Endothelial cell of umbilical vein (primary cell): ENCODE measurements around the gene EEFSEC. TPM values are rescaled to one million over a fixed set of nuclear protein-coding genes. Genes with fewer than 3 reads are reported as not detected.

Source experiments
- BruUV-seq: library from RNA; stranded (reverse); fragments of 400-500 nt; replicated peaks from 2 replicates; lab custom pipeline; 2021; lab: Mats Ljungman, UMichigan
- CTCF ChIA-PET: fragments of 300-600, 350-600 bp; sonication (Branson Sonifier 250); formaldehyde crosslinking; loops from one replicate; lab custom pipeline; 2021; ENCODE audit warnings: antibody characterized with exemption, inconsistent platforms; lab: Charles Lee
- POLR2A ChIA-PET: fragments of 300-600, 350-600 bp; sonication (Branson Sonifier 250); formaldehyde crosslinking; loops from one replicate; lab custom pipeline; 2021; ENCODE audit warnings: antibody characterized with exemption, inconsistent platforms; lab: Charles Lee
- DNase-seq: peaks from one replicate; pipeline ENCODE4 v3.0.0-alpha.2; 2011; ENCODE audit warnings: low read depth, low spot score
- FAIRE-seq: peaks from 2 replicates; lab custom pipeline; 2011; peaks lifted over from hg19 to GRCh38; lab: Jason Lieb, UNC
- H2AFZ ChIP-seq: 2 replicates; pipeline ENCODE4 v1.6.0; 2012; ENCODE audit warnings: low read depth, low read length, control low read depth, inconsistent platforms
- H3K27ac ChIP-seq: 2 replicates; pipeline ENCODE4 v1.5.1; 2011; ENCODE audit warnings: low read depth, mild to moderate bottlenecking, control low read depth, low read length, moderate library complexity; ENCODE audit not compliant: insufficient read depth
- H3K27me3 ChIP-seq, 2 experiments: 2 replicates each; pipeline versions ENCODE4 v1.6.0 to v1.6.1; 2011; ENCODE audit warnings: low read length in 2 of 2, mixed read lengths in 1 of 2; ENCODE audit not compliant: control insufficient read depth in 2 of 2, insufficient read depth in 2 of 2
- H3K36me3 ChIP-seq, 2 experiments: 2 replicates in 1 of 2; 3 replicates in 1 of 2; pipeline ENCODE4 v1.5.1; 2011; ENCODE audit warnings: low read length in 2 of 2, mild to moderate bottlenecking in 1 of 2, moderate library complexity in 1 of 2; ENCODE audit not compliant: control insufficient read depth in 2 of 2, insufficient read depth in 2 of 2; ENCODE audit errors: extremely low read depth in 1 of 2
- H3K4me1 ChIP-seq: 3 replicates; pipeline ENCODE4 v1.5.1; 2011; ENCODE audit warnings: mild to moderate bottlenecking, low read length; ENCODE audit not compliant: control insufficient read depth, insufficient read depth; ENCODE audit errors: extremely low read depth
- H3K4me2 ChIP-seq: 2 replicates; pipeline ENCODE4 v1.6.1; 2011; ENCODE audit warnings: low read length, control low read depth, mixed read lengths; ENCODE audit not compliant: insufficient read depth
- H3K4me3 ChIP-seq, 3 experiments: fragments of 200-600 bp in 1 of 3; sonication (generic), shearing (Covaris generic) in 1 of 3; replicated peaks in 1 of 3; 2 replicates each; pipeline ENCODE4 v1.5.1; 2011 to 2016; ENCODE audit warnings: control low read depth in 3 of 3, low read length in 3 of 3, mild to moderate bottlenecking in 2 of 3, inconsistent platforms in 1 of 3, low read depth in 1 of 3, moderate library complexity in 1 of 3; ENCODE audit not compliant: insufficient read depth in 1 of 3
- H3K79me2 ChIP-seq: 2 replicates; pipeline ENCODE4 v1.6.0; 2012; ENCODE audit warnings: low read length, inconsistent platforms; ENCODE audit not compliant: control insufficient read depth, insufficient read depth
- H3K9ac ChIP-seq: replicated peaks from 2 replicates; pipeline ENCODE3; 2011; ENCODE audit warnings: low read length, control low read depth; ENCODE audit not compliant: insufficient read depth; ENCODE audit errors: extremely low read depth
- H3K9me1 ChIP-seq: replicated peaks from 3 replicates; pipeline ENCODE4 v1.6.0; 2011; ENCODE audit warnings: mild to moderate bottlenecking, low read length; ENCODE audit not compliant: control insufficient read depth, insufficient read depth; ENCODE audit errors: extremely low read depth
- H3K9me3 ChIP-seq: replicated peaks from 2 replicates; pipeline ENCODE4 v1.5.1; 2012; ENCODE audit warnings: low read length, inconsistent platforms; ENCODE audit not compliant: control insufficient read depth, insufficient read depth
- H4K20me1 ChIP-seq: replicated peaks from 2 replicates; pipeline ENCODE3; 2011; ENCODE audit warnings: mild to moderate bottlenecking, low read length; ENCODE audit not compliant: control insufficient read depth, insufficient read depth; ENCODE audit errors: extremely low read depth
- EZH2 ChIP-seq: IDR thresholded peaks from 2 replicates; pipeline ENCODE4 v1.6.1; 2012; ENCODE audit warnings: borderline replicate concordance, low read depth, mild to moderate bottlenecking, moderate library complexity, low read length, inconsistent platforms; ENCODE audit not compliant: severe bottlenecking
- FOS ChIP-seq: IDR thresholded peaks from 2 replicates; pipeline ENCODE4 v1.6.1; 2011; ENCODE audit warnings: mild to moderate bottlenecking, low read length, moderate library complexity, borderline replicate concordance; ENCODE audit not compliant: insufficient read depth
- GATA2 ChIP-seq: IDR thresholded peaks from 2 replicates; pipeline ENCODE4 v1.7.0; 2011; ENCODE audit warnings: low read depth, mild to moderate bottlenecking, moderate library complexity, mixed read lengths, low read length; ENCODE audit not compliant: insufficient read length, insufficient read depth
- JUN ChIP-seq: IDR thresholded peaks from 2 replicates; pipeline ENCODE4 v1.6.1; 2011; ENCODE audit warnings: borderline replicate concordance, low read depth; ENCODE audit not compliant: insufficient read length, insufficient read depth
- POLR2A ChIP-seq: IDR thresholded peaks from 2 replicates; pipeline ENCODE4 v1.6.1; 2012; ENCODE audit warnings: low read depth, mild to moderate bottlenecking, control low read depth, low read length
- POLR2AphosphoS5 ChIP-seq: IDR thresholded peaks from 2 replicates; pipeline ENCODE4 v1.6.1; 2012; ENCODE audit warnings: low read depth, mild to moderate bottlenecking, control low read depth, low read length, moderate library complexity; ENCODE audit not compliant: insufficient read depth
- dilution Hi-C: fragments of 300-500 bp; cut with MboI; formaldehyde crosslinking; loops from one replicate; pipeline ENCODE4 v1.15.0; 2019; ENCODE audit warnings: low sequenced_read_pairs; ENCODE audit not compliant: extremely low pct_ligation_motif_present
- intact Hi-C: fragments of 100-400 bp; cut with micrococcal nuclease; formaldehyde crosslinking; loops from one replicate; pipeline ENCODE4 v1.10.0; 2022
- polyA plus RNA-seq, 4 experiments: library from polyadenylated mRNA; depleted of rRNA in 3 of 4; stranded (reverse) in 3 of 4; unstranded in 1 of 4; fragments of >200 nt; gene quantifications; 2 replicates each; pipeline versions ENCODE4 v1.2.1 to v1.2.3, GENCODE V29; 2011 to 2012; ENCODE audit warnings: missing spikeins in 1 of 4
- total RNA-seq: library from RNA; stranded (reverse); gene quantifications from 2 replicates; pipeline ENCODE4 v1.2.3, GENCODE V29; 2021
- TF ChIP-seq, protein P1 (sequence below), 2 donors: IDR thresholded peaks; 1 replicate in 1 of 2; 2 replicates in 1 of 2; pipeline ENCODE4 v1.5.1; 2011; ENCODE audit warnings: low read length in 2 of 2, mild to moderate bottlenecking in 2 of 2, moderate library complexity in 2 of 2, control low read depth in 1 of 2, inconsistent platforms in 1 of 2, low read depth in 1 of 2; ENCODE audit not compliant: insufficient read depth in 1 of 2; ENCODE audit errors: extremely low read depth in 1 of 2

Gene EEFSEC
- total and polyA plus RNA-seq, 2 donors (not counting 3 experiments of a cell fraction or from before 2014, with no cell fraction given): 13.1 to 14.5 TPM

DNA sequence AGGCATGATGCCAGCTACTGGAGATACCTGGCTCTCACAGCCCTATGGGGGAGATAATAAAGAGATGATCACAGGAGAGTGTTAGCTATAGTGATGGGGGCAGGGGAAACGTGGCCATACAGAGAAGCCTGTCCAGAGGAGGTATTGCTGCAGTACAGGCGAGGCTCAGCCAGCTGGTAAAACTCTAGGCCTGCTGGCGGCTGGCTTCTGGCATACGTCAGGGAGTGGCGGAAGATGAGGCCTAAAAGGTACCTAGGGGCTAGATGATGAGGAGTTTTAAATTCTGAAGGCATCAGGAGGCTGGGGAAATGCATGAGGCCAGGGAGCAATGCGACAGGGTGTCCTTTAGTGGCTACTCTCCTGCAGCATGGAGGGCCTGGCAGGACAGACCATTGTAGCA is 110.7 kb downstream of the EEFSEC start:
- intact Hi-C loops: no loop called here
- FAIRE-seq (no peak), DNase-seq (no peak)
- Histone ChIP-seq H3K4me2 (no peak overlapping the region), H3K9me1 (no peaks in the 10 kb centered on the region), H3K9ac (no peak overlapping the region), H3K4me3 (no peak overlapping the region), H3K4me1 (peaks cover 3% of the 10 kb centered on the region), H4K20me1 (no peaks in the 10 kb centered on the region), H3K79me2 (no peaks in the 10 kb centered on the region), H3K36me3 (no peaks in the 10 kb centered on the region), H3K27me3 (no peaks in the 10 kb centered on the region), H2AFZ (no peak overlapping the region), H3K9me3 (no peaks in the 10 kb centered on the region), H3K27ac (no peak overlapping the region)
- POLR2A ChIA-PET: no interaction called here
- no peak for TF ChIP-seq GATA2
- TF ChIP-seq FOS: no peak
- no peak for TF ChIP-seq POLR2AphosphoS5
- TF ChIP-seq, protein P1, sequence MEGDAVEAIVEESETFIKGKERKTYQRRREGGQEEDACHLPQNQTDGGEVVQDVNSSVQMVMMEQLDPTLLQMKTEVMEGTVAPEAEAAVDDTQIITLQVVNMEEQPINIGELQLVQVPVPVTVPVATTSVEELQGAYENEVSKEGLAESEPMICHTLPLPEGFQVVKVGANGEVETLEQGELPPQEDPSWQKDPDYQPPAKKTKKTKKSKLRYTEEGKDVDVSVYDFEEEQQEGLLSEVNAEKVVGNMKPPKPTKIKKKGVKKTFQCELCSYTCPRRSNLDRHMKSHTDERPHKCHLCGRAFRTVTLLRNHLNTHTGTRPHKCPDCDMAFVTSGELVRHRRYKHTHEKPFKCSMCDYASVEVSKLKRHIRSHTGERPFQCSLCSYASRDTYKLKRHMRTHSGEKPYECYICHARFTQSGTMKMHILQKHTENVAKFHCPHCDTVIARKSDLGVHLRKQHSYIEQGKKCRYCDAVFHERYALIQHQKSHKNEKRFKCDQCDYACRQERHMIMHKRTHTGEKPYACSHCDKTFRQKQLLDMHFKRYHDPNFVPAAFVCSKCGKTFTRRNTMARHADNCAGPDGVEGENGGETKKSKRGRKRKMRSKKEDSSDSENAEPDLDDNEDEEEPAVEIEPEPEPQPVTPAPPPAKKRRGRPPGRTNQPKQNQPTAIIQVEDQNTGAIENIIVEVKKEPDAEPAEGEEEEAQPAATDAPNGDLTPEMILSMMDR (IDR thresholded peaks at IDR 0.05; ENCODE audit: extremely low read depth in 1 of 2, insufficient read depth in 1 of 2, low read depth in 1 of 2, low read length in 2 of 2): no peak
- TF ChIP-seq EZH2: no peak
- TF ChIP-seq JUN: no peak
- TF ChIP-seq POLR2A: no peak
- dilution Hi-C loops: no loop called here
- BruUV-seq: no TSS peak
- CTCF ChIA-PET: no interaction called here
